Osteocyte (in vitro differentiated cells): Measurements from ENCODE around the gene SLC27A6. TPM values are rescaled to one million over a fixed set of nuclear protein-coding genes. Genes with fewer than 3 reads are reported as not detected.

ENCODE experiments used
- DNase-seq: peaks from one replicate; pipeline ENCODE4 v3.0.0; 2021; ENCODE audit warnings: mixed read lengths; ENCODE audit not compliant: unreplicated experiment; ENCODE audit errors: extremely low spot score
- H3K27ac Mint-ChIP-seq: one replicate; pipeline ENCODE4 v1.8.0; 2021; ENCODE audit warnings: mild to moderate bottlenecking, mixed read lengths; ENCODE audit not compliant: unreplicated experiment
- H3K27me3 Mint-ChIP-seq: one replicate; pipeline ENCODE4 v1.8.0; 2021; ENCODE audit warnings: mixed read lengths; ENCODE audit not compliant: unreplicated experiment
- H3K36me3 Mint-ChIP-seq: one replicate; pipeline ENCODE4 v1.8.0; 2021; ENCODE audit warnings: mixed read lengths; ENCODE audit not compliant: unreplicated experiment
- H3K4me1 Mint-ChIP-seq: one replicate; pipeline ENCODE4 v1.8.0; 2021; ENCODE audit warnings: mixed read lengths; ENCODE audit not compliant: unreplicated experiment
- H3K4me3 Mint-ChIP-seq: one replicate; pipeline ENCODE4 v1.8.0; 2021; ENCODE audit warnings: mild to moderate bottlenecking, moderate library complexity, mixed read lengths; ENCODE audit not compliant: unreplicated experiment
- H3K9me3 Mint-ChIP-seq: one replicate; pipeline ENCODE4 v1.8.0; 2021; ENCODE audit warnings: mixed read lengths; ENCODE audit not compliant: unreplicated experiment
- CTCF ChIP-seq: fragments of 200-600 bp; sonication (generic); IDR thresholded peaks from 2 replicates; pipeline ENCODE4 v1.5.0; 2021; ENCODE audit warnings: antibody characterized with exemption, mild to moderate bottlenecking, moderate library complexity
- total RNA-seq: library from RNA; stranded (reverse); gene quantifications from 2 replicates; pipeline ENCODE4 v1.2.1, GENCODE V29; 2021

SLC27A6 gene
- total RNA-seq, 1 donor from 2014 or later: not detected

- no peak for TF ChIP-seq CTCF
- no peak for DNase-seq
- Mint-ChIP-seq H3K36me3 (no peaks in the 10 kb centered on the region), H3K27me3 (peaks cover 11% of the 10 kb centered on the region), H3K4me3 (no peak overlapping the region), H3K4me1 (no peaks in the 10 kb centered on the region), H3K27ac (no peak overlapping the region), H3K9me3 (peaks cover 15% of the 10 kb centered on the region)
These were observed 80.9 kb downstream of the SLC27A6 start for GRCh38 chr5:129046151-129046550.

DNA sequence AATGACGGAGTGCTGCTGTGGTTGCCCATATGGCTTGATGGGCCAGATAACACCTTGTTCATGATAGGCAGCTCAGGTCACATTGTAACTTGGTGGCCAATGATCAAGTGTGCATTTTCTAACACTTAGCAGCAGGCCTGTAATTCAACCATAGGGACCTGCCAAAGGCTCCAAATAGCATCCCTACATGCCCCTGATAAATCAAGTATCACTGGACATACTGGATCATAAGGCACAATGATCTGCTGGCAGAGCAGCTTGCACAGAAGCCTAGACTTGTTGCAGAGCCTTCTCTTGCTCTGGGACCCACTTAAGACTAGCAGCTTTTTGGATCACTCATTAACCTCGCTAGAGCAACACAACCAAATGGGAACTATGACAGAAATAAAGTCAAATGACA lies 83.2 kb downstream of the SLC27A6 start:
- Mint-ChIP-seq H3K36me3 (no peaks in the 10 kb centered on the region), H3K4me1 (no peaks in the 10 kb centered on the region), H3K4me3 (no peak overlapping the region), H3K27me3 (peaks cover 11% of the 10 kb centered on the region), H3K9me3 (peaks cover 15% of the 10 kb centered on the region), H3K27ac (no peak overlapping the region)
- DNase-seq: no peak
- TF ChIP-seq CTCF: no peak

DNA sequence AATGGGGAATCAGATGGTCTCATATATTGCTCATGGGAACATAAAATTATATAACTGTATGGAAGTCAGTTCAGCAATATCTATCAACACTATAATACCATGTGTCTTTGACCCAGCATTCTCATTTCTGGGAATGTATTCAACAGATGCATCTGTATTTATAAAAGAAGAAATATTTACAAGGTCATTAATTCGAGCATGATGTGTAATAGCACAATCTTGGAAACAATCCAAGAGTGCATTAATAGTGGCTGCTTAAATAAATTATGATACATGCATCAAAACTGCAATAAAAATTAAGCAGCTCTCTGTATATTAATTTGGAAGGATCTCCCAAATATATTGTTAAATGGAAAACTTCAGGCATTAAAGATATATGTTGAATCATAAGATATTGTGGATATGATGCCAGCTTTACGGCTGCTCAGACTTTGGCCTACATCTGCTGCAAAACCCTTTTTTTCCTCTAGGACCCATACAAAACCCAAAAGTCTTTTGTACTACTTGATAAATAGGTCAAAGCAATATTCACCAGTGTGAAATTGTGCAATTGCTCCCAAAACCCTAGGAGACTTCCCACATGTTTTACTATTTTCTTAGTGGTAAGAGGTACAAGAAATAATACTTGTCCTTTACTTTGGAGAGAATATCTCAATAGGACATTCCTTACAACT lies 84.0 kb downstream of the SLC27A6 start:
- Mint-ChIP-seq H3K4me3 (no peak overlapping the region), H3K27me3 (peaks cover 11% of the 10 kb centered on the region), H3K36me3 (no peaks in the 10 kb centered on the region), H3K27ac (no peak overlapping the region), H3K9me3 (peaks cover 13% of the 10 kb centered on the region), H3K4me1 (no peaks in the 10 kb centered on the region)
- no peak for DNase-seq
- no peak for TF ChIP-seq CTCF

DNA sequence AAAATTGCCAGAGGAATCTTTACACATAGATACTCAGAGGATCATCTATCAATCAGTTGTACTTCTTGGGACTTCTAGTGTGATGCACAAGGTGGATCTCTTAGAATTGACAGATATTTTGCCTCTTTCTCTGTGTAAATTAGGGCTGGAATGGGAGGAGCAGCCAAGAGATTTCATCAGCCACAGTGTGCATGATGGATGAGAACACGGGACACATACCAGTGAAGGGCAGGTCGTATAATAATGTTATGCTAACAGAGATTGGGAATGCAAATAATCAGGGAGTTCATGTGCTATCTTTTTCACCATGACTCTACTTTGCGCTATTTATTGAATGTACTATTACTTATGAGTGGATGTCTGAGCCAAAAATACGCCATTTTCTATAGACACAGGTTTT lies 86.0 kb downstream of the SLC27A6 start:
- H3K27ac Mint-ChIP-seq: no peak overlapping the region
- no peak for TF ChIP-seq CTCF
- DNase-seq: no peak
- H3K4me3 Mint-ChIP-seq: no peak overlapping the region
- no peaks in the 10 kb centered on the region for H3K4me1 Mint-ChIP-seq
- H3K36me3 Mint-ChIP-seq: no peaks in the 10 kb centered on the region
- H3K9me3 Mint-ChIP-seq: no peaks in the 10 kb centered on the region
- H3K27me3 Mint-ChIP-seq: peaks cover 12% of the 10 kb centered on the region

- no peak for TF ChIP-seq CTCF
- no peak for DNase-seq
- H3K36me3 Mint-ChIP-seq: no peaks in the 10 kb centered on the region
- peaks cover 8% of the 10 kb centered on the region for H3K9me3 Mint-ChIP-seq
- no peak overlapping the region for H3K27ac Mint-ChIP-seq
- no peak overlapping the region for H3K4me3 Mint-ChIP-seq
- H3K4me1 Mint-ChIP-seq: no peaks in the 10 kb centered on the region
- H3K27me3 Mint-ChIP-seq: peaks cover 15% of the 10 kb centered on the region
These were observed 88.2 kb downstream of the SLC27A6 start for GRCh38 chr5:129053438-129053837.
